ENCODE measurements around the gene PHYHD1.

DNA sequence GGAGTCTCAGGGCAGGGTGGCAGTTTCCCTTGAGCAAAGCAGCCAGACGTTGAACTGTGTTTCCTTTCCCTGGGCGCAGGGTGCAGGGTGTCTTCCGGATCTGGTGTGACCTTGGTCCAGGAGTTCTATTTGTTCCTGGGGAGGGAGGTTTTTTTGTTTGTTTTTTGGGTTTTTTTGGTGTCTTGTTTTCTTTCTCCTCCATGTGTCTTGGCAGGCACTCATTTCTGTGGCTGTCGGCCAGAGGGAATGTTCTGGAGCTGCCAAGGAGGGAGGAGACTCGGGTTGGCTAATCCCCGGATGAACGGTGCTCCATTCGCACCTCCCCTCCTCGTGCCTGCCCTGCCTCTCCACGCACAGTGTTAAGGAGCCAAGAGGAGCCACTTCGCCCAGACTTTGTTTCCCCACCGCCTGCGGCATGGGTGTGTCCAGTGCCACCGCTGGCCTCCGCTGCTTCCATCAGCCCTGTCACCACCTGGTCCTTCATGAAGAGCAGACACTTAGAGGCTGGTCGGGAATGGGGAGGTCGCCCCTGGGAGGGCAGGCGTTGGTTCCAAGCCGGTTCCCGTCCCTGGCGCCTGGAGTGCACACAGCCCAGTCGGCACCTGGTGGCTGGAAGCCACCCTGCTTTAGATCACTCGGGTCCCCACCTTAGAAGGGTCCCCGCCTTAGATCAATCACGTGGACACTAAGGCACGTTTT is 3.5 kb upstream of the PHYHD1 start:
- TF ChIP-seq, protein P1, sequence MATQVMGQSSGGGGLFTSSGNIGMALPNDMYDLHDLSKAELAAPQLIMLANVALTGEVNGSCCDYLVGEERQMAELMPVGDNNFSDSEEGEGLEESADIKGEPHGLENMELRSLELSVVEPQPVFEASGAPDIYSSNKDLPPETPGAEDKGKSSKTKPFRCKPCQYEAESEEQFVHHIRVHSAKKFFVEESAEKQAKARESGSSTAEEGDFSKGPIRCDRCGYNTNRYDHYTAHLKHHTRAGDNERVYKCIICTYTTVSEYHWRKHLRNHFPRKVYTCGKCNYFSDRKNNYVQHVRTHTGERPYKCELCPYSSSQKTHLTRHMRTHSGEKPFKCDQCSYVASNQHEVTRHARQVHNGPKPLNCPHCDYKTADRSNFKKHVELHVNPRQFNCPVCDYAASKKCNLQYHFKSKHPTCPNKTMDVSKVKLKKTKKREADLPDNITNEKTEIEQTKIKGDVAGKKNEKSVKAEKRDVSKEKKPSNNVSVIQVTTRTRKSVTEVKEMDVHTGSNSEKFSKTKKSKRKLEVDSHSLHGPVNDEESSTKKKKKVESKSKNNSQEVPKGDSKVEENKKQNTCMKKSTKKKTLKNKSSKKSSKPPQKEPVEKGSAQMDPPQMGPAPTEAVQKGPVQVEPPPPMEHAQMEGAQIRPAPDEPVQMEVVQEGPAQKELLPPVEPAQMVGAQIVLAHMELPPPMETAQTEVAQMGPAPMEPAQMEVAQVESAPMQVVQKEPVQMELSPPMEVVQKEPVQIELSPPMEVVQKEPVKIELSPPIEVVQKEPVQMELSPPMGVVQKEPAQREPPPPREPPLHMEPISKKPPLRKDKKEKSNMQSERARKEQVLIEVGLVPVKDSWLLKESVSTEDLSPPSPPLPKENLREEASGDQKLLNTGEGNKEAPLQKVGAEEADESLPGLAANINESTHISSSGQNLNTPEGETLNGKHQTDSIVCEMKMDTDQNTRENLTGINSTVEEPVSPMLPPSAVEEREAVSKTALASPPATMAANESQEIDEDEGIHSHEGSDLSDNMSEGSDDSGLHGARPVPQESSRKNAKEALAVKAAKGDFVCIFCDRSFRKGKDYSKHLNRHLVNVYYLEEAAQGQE (IDR thresholded peaks at IDR 0.05; ENCODE audit: low read depth, low read length), result no peak
- TF ChIP-seq POLR2AphosphoS5 (IDR thresholded peaks at IDR 0.05; ENCODE audit: low read depth, low read length), result no peak

Measured in SK-N-SH (cell line).